Hair follicle dermal papilla cell (primary cell): Measurements from ENCODE around the gene KLHL18. TPM values are rescaled to one million over a fixed set of nuclear protein-coding genes. Genes with fewer than 3 reads are reported as not detected.

Source experiments
- small RNA-seq: library from RNA; depleted of rRNA; stranded (forward); fragments of <200 nt; gene quantifications from one replicate; pipeline ENCODE3, GENCODE V24; 2012
- total RNA-seq: library from RNA; depleted of rRNA; stranded (reverse); fragments of >200 nt; gene quantifications from 2 replicates; pipeline ENCODE4 v1.2.3, GENCODE V29; 2012

KLHL18 gene
- 24.3 and 42.7 TPM in 2 replicates for total RNA-seq

GRCh38 chr3:47282424-47283192 is at the start of gene KLHL18, which contains the start of gene KIF9:
TSS of gene KLHL18 (plus strand) at chr3:47282944. CDS start at chr3:47282966, 22 bp downstream.
TSS of gene KIF9 (minus strand) at chr3:47282799. CDS start at chr3:47277374, 5,425 bp downstream.

GRCh38 chr3:47380601-47381316 is 98.0 kb downstream of the KLHL18 start, which contains the start of gene PTPN23:
TSS of gene PTPN23 (plus strand) at chr3:47381021. CDS start at chr3:47381097, 76 bp downstream.

Small RNAs within 50 kb of the gene (small RNA-seq; reads per million reads assigned to genes)
- not detected for gene SNORD13P3

Other genes starting within 250 kb of the KLHL18 start
- 31.3 and 43.6 TPM in 2 replicates for gene SETD2, start 118.8 kb upstream of the KLHL18 start, total RNA-seq
- 2.1 and 4.1 TPM in 2 replicates for gene KIF9, start 145 bp upstream of the KLHL18 start, total RNA-seq
- gene PTPN23, start 98.1 kb downstream of the KLHL18 start, total RNA-seq: 20.9 and 37.0 TPM in 2 replicates
- 63.0 and 75.5 TPM in 2 replicates for gene SCAP, start 193.0 kb downstream of the KLHL18 start, total RNA-seq
- 24.2 and 28.7 TPM in 2 replicates for gene ELP6, start 230.8 kb downstream of the KLHL18 start, total RNA-seq